DND-41 (cell line): ENCODE results near the gene SMIM31.

Experiments
- CTCF ChIP-seq: IDR thresholded peaks from 2 replicates; pipeline ENCODE4 v1.5.1; 2012; ENCODE audit warnings: borderline replicate concordance, low read length, moderate library complexity, mild to moderate bottlenecking; ENCODE audit not compliant: poor library complexity, severe bottlenecking; ENCODE audit errors: extremely low read depth
- EZH2 ChIP-seq: IDR thresholded peaks from 3 replicates; pipeline ENCODE4 v1.6.1; 2012; ENCODE audit warnings: borderline replicate concordance, low read depth, mild to moderate bottlenecking, moderate library complexity, low read length, inconsistent platforms; ENCODE audit not compliant: severe bottlenecking

- peak; percentile 36 for TF ChIP-seq CTCF
- no peak for TF ChIP-seq EZH2
Measured at GRCh38 chr4:164716901-164717300, 37.0 kb upstream of the SMIM31 start.
